ENCODE measurements around the gene SERPINA12. TPM values are rescaled to one million over a fixed set of nuclear protein-coding genes. Genes with fewer than 3 reads are reported as not detected.
A peak's percentile ranks its signal among the peaks of the same experiment; 100 is the strongest.

SERPINA12 gene
- total and polyA plus RNA-seq, 2 of the 13 experiments (the other 11 are each of a cell fraction or from before 2014, with no cell fraction given) = 0.08 TPM; not detected in 1

- TF ChIP-seq, protein P1, sequence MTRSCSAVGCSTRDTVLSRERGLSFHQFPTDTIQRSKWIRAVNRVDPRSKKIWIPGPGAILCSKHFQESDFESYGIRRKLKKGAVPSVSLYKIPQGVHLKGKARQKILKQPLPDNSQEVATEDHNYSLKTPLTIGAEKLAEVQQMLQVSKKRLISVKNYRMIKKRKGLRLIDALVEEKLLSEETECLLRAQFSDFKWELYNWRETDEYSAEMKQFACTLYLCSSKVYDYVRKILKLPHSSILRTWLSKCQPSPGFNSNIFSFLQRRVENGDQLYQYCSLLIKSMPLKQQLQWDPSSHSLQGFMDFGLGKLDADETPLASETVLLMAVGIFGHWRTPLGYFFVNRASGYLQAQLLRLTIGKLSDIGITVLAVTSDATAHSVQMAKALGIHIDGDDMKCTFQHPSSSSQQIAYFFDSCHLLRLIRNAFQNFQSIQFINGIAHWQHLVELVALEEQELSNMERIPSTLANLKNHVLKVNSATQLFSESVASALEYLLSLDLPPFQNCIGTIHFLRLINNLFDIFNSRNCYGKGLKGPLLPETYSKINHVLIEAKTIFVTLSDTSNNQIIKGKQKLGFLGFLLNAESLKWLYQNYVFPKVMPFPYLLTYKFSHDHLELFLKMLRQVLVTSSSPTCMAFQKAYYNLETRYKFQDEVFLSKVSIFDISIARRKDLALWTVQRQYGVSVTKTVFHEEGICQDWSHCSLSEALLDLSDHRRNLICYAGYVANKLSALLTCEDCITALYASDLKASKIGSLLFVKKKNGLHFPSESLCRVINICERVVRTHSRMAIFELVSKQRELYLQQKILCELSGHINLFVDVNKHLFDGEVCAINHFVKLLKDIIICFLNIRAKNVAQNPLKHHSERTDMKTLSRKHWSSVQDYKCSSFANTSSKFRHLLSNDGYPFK (CRISPR knock-in tag; IDR thresholded peaks at IDR 0.05; ENCODE audit: borderline replicate concordance) = no peak
- TF ChIP-seq ZNF788 (CRISPR knock-in tag; IDR thresholded peaks at IDR 0.05; ENCODE audit: borderline replicate concordance) (0 out of 2 replicates have a peak, but pooled peaks have one; percentile 18), RFX5 (IDR thresholded peaks at IDR 0.05; ENCODE audit: low read depth, low read length) (no peak), ZBTB20 (CRISPR knock-in tag; IDR thresholded peaks at IDR 0.05; ENCODE audit: borderline replicate concordance, low read depth) (no peak), ZNF20 (CRISPR knock-in tag; IDR thresholded peaks at IDR 0.05) (no peak), RFX1 (IDR thresholded peaks at IDR 0.05) (no peak), ZNF180 (CRISPR knock-in tag; IDR thresholded peaks at IDR 0.05; ENCODE audit: borderline replicate concordance, low read depth) (no peak), SNAPC4 (CRISPR knock-in tag; IDR thresholded peaks at IDR 0.05) (no peak), MYC (CRISPR knock-in tag; IDR thresholded peaks at IDR 0.05; ENCODE audit: borderline replicate concordance) (no peak), ZNF879 (CRISPR knock-in tag; IDR thresholded peaks at IDR 0.05) (no peak), ZNF878 (CRISPR knock-in tag; IDR thresholded peaks at IDR 0.05) (no peak), CEBPB (IDR thresholded peaks at IDR 0.05; ENCODE audit: borderline replicate concordance, low read depth, low read length) (peak; percentile 94), KDM2A (CRISPR knock-in tag; IDR thresholded peaks at IDR 0.05; ENCODE audit: borderline replicate concordance, low read depth) (no peak), TMF1 (CRISPR knock-in tag; IDR thresholded peaks at IDR 0.05; ENCODE audit: low read depth) (no peak), SKI (IDR thresholded peaks at IDR 0.05; ENCODE audit: partially characterized antibody) (peak; percentile 37), ZNF841 (CRISPR knock-in tag; IDR thresholded peaks at IDR 0.05; ENCODE audit: borderline replicate concordance) (no peak), RNF2 (conservative IDR thresholded peaks at IDR 0.05; ENCODE audit: low read depth) (no peak), FOXP1 (IDR thresholded peaks at IDR 0.05) (peak; percentile 92), FOXP1 (CRISPR knock-in tag; IDR thresholded peaks at IDR 0.05) (peak; percentile 88), ZNF749 (CRISPR knock-in tag; IDR thresholded peaks at IDR 0.05; ENCODE audit: borderline replicate concordance) (no peak), DR1 (CRISPR knock-in tag; IDR thresholded peaks at IDR 0.05) (no peak), ZNF326 (CRISPR knock-in tag; IDR thresholded peaks at IDR 0.05; ENCODE audit: borderline replicate concordance) (no peak), ZNF790 (CRISPR knock-in tag; IDR thresholded peaks at IDR 0.05; ENCODE audit: borderline replicate concordance) (no peak), MZF1 (CRISPR knock-in tag; IDR thresholded peaks at IDR 0.05; ENCODE audit: borderline replicate concordance) (no peak)
Observed at GRCh38 chr14:94501588-94502516, 7.4 kb downstream of the SERPINA12 start (continued).

All from HepG2 (cell line).